IMR-90 (cell line): Measurements from ENCODE around the gene BLVRB. TPM values are rescaled to one million over a fixed set of nuclear protein-coding genes. Genes with fewer than 3 reads are reported as not detected.

Experiments
- ATAC-seq: fragments of 200-7000 bp; cut with Tn5 transposase; 2 replicates; pipeline ENCODE4 v1.9.1; 2020; ENCODE audit warnings: low read depth, mild to moderate bottlenecking, moderate library complexity
- BruUV-seq: library from RNA; stranded (reverse); fragments of 400-500 nt; replicated peaks from 2 replicates; lab custom pipeline; 2021; lab: Mats Ljungman, UMichigan
- CTCF ChIA-PET: fragments of 300-600 bp; formaldehyde crosslinking; extraction: SDS; loops from one replicate; lab custom pipeline; 2021; ENCODE audit warnings: antibody characterized with exemption; lab: Yijun Ruan, JAX
- POLR2A ChIA-PET: fragments of 300-600 bp; sonication (Branson Sonifier 250); formaldehyde crosslinking; loops from one replicate; lab custom pipeline; 2022; ENCODE audit warnings: antibody characterized with exemption; ENCODE audit not compliant: unreplicated experiment; lab: Charles Lee
- DNase-seq: peaks from one replicate; pipeline ENCODE4 v3.0.0; 2013
- H2AFZ ChIP-seq: replicated peaks from 2 replicates; pipeline ENCODE3; 2013; ENCODE audit warnings: low read length, mild to moderate bottlenecking; ENCODE audit not compliant: poor library complexity
- H2AK5ac ChIP-seq: 2 replicates; pipeline ENCODE4 v1.6.1; 2013; ENCODE audit warnings: low read depth, low read length, inconsistent platforms
- H2AK9ac ChIP-seq: replicated peaks from 2 replicates; pipeline ENCODE3; 2013; ENCODE audit warnings: mild to moderate bottlenecking, low read depth, low read length, moderate library complexity; ENCODE audit not compliant: poor library complexity
- H2BK120ac ChIP-seq: 2 replicates; pipeline ENCODE4 v1.6.1; 2013; ENCODE audit warnings: low read depth, low read length, inconsistent platforms
- H2BK15ac ChIP-seq: 3 replicates; pipeline ENCODE4 v1.6.1; 2013; ENCODE audit warnings: low read depth, low read length, inconsistent platforms
- H2BK20ac ChIP-seq: 2 replicates; pipeline ENCODE4 v1.6.1; 2013; ENCODE audit warnings: low read depth, mild to moderate bottlenecking, inconsistent platforms, low read length, moderate library complexity
- H2BK5ac ChIP-seq: 2 replicates; pipeline ENCODE4 v1.6.1; 2013; ENCODE audit warnings: mild to moderate bottlenecking, low read depth, low read length, inconsistent platforms; ENCODE audit not compliant: poor library complexity, severe bottlenecking
- H3K14ac ChIP-seq: replicated peaks from 2 replicates; pipeline ENCODE4 v1.6.1; 2013; ENCODE audit warnings: low read depth, low read length, inconsistent platforms
- H3K18ac ChIP-seq: 2 replicates; pipeline ENCODE4 v1.6.1; 2013; ENCODE audit warnings: low read depth, low read length, control low read depth
- H3K23ac ChIP-seq: 2 replicates; pipeline ENCODE4 v1.6.1; 2013; ENCODE audit warnings: low read depth, low read length, inconsistent platforms
- H3K27ac ChIP-seq: 2 replicates; pipeline ENCODE4 v1.5.1; 2013; ENCODE audit warnings: mild to moderate bottlenecking, control low read depth, low read length; ENCODE audit not compliant: insufficient read depth
- H3K27me3 ChIP-seq: 2 replicates; pipeline ENCODE4 v1.6.1; 2013; ENCODE audit warnings: low read length; ENCODE audit not compliant: control insufficient read depth, insufficient read depth
- H3K36me3 ChIP-seq: 2 replicates; pipeline ENCODE4 v1.6.1; 2013; ENCODE audit warnings: low read length, mixed read lengths; ENCODE audit not compliant: control insufficient read depth, insufficient read depth
- H3K4ac ChIP-seq: 2 replicates; pipeline ENCODE4 v1.6.1; 2013; ENCODE audit warnings: low read depth, low read length, inconsistent platforms
- H3K4me1 ChIP-seq: 2 replicates; pipeline ENCODE4 v1.6.1; 2013; ENCODE audit warnings: low read length, mixed read lengths; ENCODE audit not compliant: control insufficient read depth, insufficient read depth
- H3K4me2 ChIP-seq: 2 replicates; pipeline ENCODE4 v1.6.1; 2013; ENCODE audit warnings: low read depth, mild to moderate bottlenecking, control low read depth, low read length, moderate library complexity
- H3K4me3 ChIP-seq: 2 replicates; pipeline ENCODE4 v1.5.1; 2013; ENCODE audit warnings: low read depth, mild to moderate bottlenecking, control low read depth, low read length, moderate library complexity; ENCODE audit not compliant: insufficient read depth
- H3K56ac ChIP-seq: 2 replicates; pipeline ENCODE4 v1.6.1; 2013; ENCODE audit warnings: low read length, inconsistent platforms; ENCODE audit not compliant: insufficient read depth; ENCODE audit errors: extremely low read depth
- H3K79me1 ChIP-seq, 2 experiments: 2 replicates each; pipeline ENCODE4 v1.6.1; 2013; ENCODE audit warnings: low read length in 2 of 2, inconsistent platforms in 1 of 2, low read depth in 1 of 2
- H3K9ac ChIP-seq: 2 replicates; pipeline ENCODE4 v1.6.1; 2013; ENCODE audit warnings: low read depth, low read length, control low read depth
- H3K9me1 ChIP-seq: 2 replicates; pipeline ENCODE4 v1.6.1; 2013; ENCODE audit warnings: low read length, inconsistent platforms; ENCODE audit not compliant: insufficient read depth
- H3K9me3 ChIP-seq: 2 replicates; pipeline ENCODE4 v1.6.1; 2013; ENCODE audit warnings: low read length; ENCODE audit not compliant: control insufficient read depth, insufficient read depth
- H4K20me1 ChIP-seq: 2 replicates; pipeline ENCODE4 v1.6.1; 2013; ENCODE audit warnings: low read length, inconsistent platforms; ENCODE audit not compliant: insufficient read depth
- H4K5ac ChIP-seq: 2 replicates; pipeline ENCODE4 v1.6.1; 2013; ENCODE audit warnings: mild to moderate bottlenecking, low read depth, low read length, control low read depth
- H4K8ac ChIP-seq, 2 experiments: 2 replicates each; pipeline ENCODE4 v1.6.1; 2013; ENCODE audit warnings: low read depth in 2 of 2, low read length in 2 of 2, control low read depth in 1 of 2, inconsistent platforms in 1 of 2
- H4K91ac ChIP-seq: 2 replicates; pipeline ENCODE4 v1.6.1; 2013; ENCODE audit warnings: low read depth, low read length, inconsistent platforms; ENCODE audit not compliant: insufficient read depth
- BHLHE40 ChIP-seq: fragments of 150-350 bp; IDR thresholded peaks from 2 replicates; pipeline ENCODE4 v1.6.1; 2016; ENCODE audit warnings: mild to moderate bottlenecking, low read depth, low read length
- CEBPB ChIP-seq: IDR thresholded peaks from 2 replicates; pipeline ENCODE4 v1.6.1; 2012; ENCODE audit warnings: low read depth, low read length, improper control_type of control experiment
- ELK1 ChIP-seq: fragments of 150-350 bp; IDR thresholded peaks from 2 replicates; pipeline ENCODE4 v1.6.1; 2016; ENCODE audit warnings: low read depth, mild to moderate bottlenecking, low read length, moderate library complexity, borderline replicate concordance
- MXI1 ChIP-seq: IDR thresholded peaks from 2 replicates; pipeline ENCODE4 v1.6.1; 2012; ENCODE audit warnings: low read depth, mild to moderate bottlenecking, low read length, moderate library complexity, borderline replicate concordance
- POLR2A ChIP-seq: IDR thresholded peaks from 2 replicates; pipeline ENCODE4 v1.6.1; 2012; ENCODE audit warnings: mild to moderate bottlenecking, low read depth, low read length
- RCOR1 ChIP-seq: IDR thresholded peaks from 2 replicates; pipeline ENCODE4 v1.6.1; 2012; ENCODE audit warnings: mild to moderate bottlenecking, low read length, improper control_type of control experiment; ENCODE audit not compliant: insufficient replicate concordance
- SMC3 ChIP-seq: fragments of 150-350 bp; IDR thresholded peaks from 2 replicates; pipeline ENCODE4 v1.6.1; 2016; ENCODE audit warnings: low read depth, mild to moderate bottlenecking, antibody characterized with exemption, low read length, moderate library complexity
- WGBS, 2 experiments: methylation state at CpG; one replicate each; pipeline versions ENCODE4 v1.1.5 to v1.1.7; 2013; ENCODE audit warnings: missing lambda C conversion rate in 2 of 2; ENCODE audit not compliant: insufficient read length in 1 of 2; ENCODE audit errors: extremely low coverage in 2 of 2; 5-methylcytosine and 5-hydroxymethylcytosine counted together
- dilution Hi-C: fragments of 300-500 bp; cut with HindIII; formaldehyde crosslinking; loops from one replicate; pipeline ENCODE4 v1.14.3; 2018; ENCODE audit warnings: low sequenced_read_pairs; ENCODE audit not compliant: unreplicated experiment
- in situ Hi-C: fragments of 300-500 bp; cut with MboI; formaldehyde crosslinking; loops from 3 replicates; pipeline ENCODE4 v1.14.3; 2019; ENCODE audit warnings: low sequenced_read_pairs, inconsistent platforms, mixed read lengths
- intact Hi-C: fragments of 100-400 bp; cut with micrococcal nuclease; formaldehyde crosslinking; loops from 2 replicates; pipeline ENCODE4 v1.10.0; 2022
- polyA plus RNA-seq, 3 experiments: library from polyadenylated mRNA; depleted of rRNA; stranded (reverse); fragments of >200 nt; gene quantifications; 2 replicates each; pipeline ENCODE4 v1.2.3, GENCODE V29; 2012; ENCODE audit warnings: low replicate concordance in 1 of 3
- total RNA-seq: library from RNA; depleted of rRNA; stranded (reverse); fragments of >200 nt; gene quantifications from 2 replicates; pipeline ENCODE4 v1.2.3, GENCODE V29; 2012

Gene BLVRB
- total and polyA plus RNA-seq, 2 of the 4 experiments (the other 2 are of a cell fraction): 65.2 to 102 TPM

- dilution Hi-C loops (no loop called here), intact Hi-C loops (no loop called here), in situ Hi-C loops (no loop called here)
- H2BK5ac ChIP-seq: no peak overlapping the region
- DNase-seq: no peak
- no peak overlapping the region for H2AK5ac ChIP-seq
- no peaks in the 10 kb centered on the region for H3K9me3 ChIP-seq
- no peak overlapping the region for H2BK120ac ChIP-seq
- H3K56ac ChIP-seq: no peak overlapping the region
- H3K4ac ChIP-seq: no peak overlapping the region
- H3K9me1 ChIP-seq: peaks cover 9% of the 10 kb centered on the region
- ATAC-seq: no peak
- no peak overlapping the region for H3K4me3 ChIP-seq
- ChIA-PET POLR2A (no interaction called here), CTCF (no interaction called here)
- no peaks in the 10 kb centered on the region for H3K27me3 ChIP-seq
- no peak overlapping the region for H3K18ac ChIP-seq
- H4K20me1 ChIP-seq: no peaks in the 10 kb centered on the region
- H4K5ac ChIP-seq: no peak overlapping the region
- no peak overlapping the region for H2AK9ac ChIP-seq
- no peak overlapping the region for H4K8ac ChIP-seq
- TF ChIP-seq CEBPB (no peak), RCOR1 (no peak), ELK1 (no peak), SMC3 (no peak), POLR2A (no peak), MXI1 (no peak), BHLHE40 (no peak)
- H3K4me2 ChIP-seq: no peak overlapping the region
- no peak overlapping the region for H3K23ac ChIP-seq
- no peaks in the 10 kb centered on the region for H3K36me3 ChIP-seq
- WGBS, 2 experiments: 93% methylated on average over 8 of the region's 21 CpGs; no CpG with 5 or more reads in 1 of the 2 experiments
- peaks cover 7% of the 10 kb centered on the region for H3K4me1 ChIP-seq
- H3K14ac ChIP-seq: no peak overlapping the region
- no peak overlapping the region for H3K27ac ChIP-seq
- no peak overlapping the region for H4K91ac ChIP-seq
- no peak overlapping the region for H3K9ac ChIP-seq
- H3K79me1 ChIP-seq: no peaks in the 10 kb centered on the region
- no peak overlapping the region for H2BK15ac ChIP-seq
- no peak overlapping the region for H2BK20ac ChIP-seq
- no TSS peak for BruUV-seq
- no peak overlapping the region for H2AFZ ChIP-seq
These were observed 50.7 kb downstream of the BLVRB start for GRCh38 chr19:40414542-40415535.
